ENCODE data around the gene PHACTR3.

The PHACTR3 gene

GRCh38 chr20:59574308-59574707 lies 30.0 kb upstream of the PHACTR3 start:
- no peak for DNase-seq

- no peak for DNase-seq
Observed at GRCh38 chr20:59575216-59575615, 29.1 kb upstream of the PHACTR3 start.

DNA sequence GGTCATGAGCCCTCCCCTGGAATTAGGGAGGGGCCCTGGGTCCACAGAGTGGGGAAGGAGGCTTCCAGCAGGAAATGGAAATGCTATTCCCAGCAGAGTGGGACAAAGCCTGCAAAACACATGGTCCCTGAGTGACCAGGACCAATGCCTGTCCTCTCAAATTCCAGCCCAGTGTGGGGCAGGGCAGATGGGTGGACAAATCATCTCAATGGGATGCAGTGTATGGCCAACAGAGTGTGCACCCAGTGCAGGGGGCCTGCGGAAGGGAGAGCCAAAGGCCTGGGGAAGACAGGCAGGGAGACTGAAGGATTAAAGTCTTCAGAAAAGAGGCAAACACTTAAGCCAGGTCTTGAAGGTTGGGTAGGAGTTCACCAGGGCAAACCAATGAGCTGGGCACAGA lies 28.7 kb upstream of the PHACTR3 start:
- no peak for DNase-seq

DNA sequence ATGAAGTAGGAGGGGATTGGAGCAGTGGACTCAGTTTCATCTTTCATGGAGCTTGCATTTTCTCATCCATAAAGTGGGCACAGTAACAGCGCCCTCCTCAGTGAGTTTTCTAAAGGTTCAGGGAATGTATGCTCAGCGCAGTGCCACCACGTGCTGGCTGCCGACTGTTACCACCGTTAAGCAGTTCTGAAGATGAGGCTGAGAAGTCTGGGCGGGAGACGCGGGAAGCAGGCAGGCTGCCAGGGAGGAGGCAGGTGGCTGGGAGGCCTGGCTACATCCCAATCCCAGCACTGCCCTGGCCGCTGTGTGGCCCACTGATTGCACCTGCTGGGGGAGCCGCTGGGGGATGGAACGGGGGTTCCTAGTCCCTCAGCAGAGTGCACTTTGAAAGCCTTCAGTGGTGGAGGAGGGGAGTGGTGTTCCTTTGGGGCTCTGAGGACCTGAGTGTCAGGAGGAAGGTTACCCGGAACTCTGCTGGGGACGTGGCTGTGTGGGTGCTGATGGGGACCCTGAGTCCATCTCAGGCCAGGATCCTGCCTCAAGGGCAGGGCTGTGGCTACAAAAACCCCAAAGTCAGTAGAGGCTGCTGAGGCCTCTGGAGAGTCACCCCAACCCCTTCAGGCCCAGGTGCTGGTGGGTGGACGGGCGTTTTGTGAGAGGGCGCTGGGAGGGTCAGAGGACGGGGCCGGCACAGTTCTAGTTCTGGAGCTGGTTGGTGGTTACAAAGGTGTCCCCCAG lies 28.0 kb upstream of the PHACTR3 start:
- DNase-seq: no peak

GRCh38 chr20:59577037-59577808 lies 27.1 kb upstream of the PHACTR3 start:
- DNase-seq: no peak

- no peak for DNase-seq
Observed at GRCh38 chr20:59577809-59578435, 26.4 kb upstream of the PHACTR3 start.

GRCh38 chr20:59578436-59579403 lies 25.6 kb upstream of the PHACTR3 start:
- no peak for DNase-seq

DNA sequence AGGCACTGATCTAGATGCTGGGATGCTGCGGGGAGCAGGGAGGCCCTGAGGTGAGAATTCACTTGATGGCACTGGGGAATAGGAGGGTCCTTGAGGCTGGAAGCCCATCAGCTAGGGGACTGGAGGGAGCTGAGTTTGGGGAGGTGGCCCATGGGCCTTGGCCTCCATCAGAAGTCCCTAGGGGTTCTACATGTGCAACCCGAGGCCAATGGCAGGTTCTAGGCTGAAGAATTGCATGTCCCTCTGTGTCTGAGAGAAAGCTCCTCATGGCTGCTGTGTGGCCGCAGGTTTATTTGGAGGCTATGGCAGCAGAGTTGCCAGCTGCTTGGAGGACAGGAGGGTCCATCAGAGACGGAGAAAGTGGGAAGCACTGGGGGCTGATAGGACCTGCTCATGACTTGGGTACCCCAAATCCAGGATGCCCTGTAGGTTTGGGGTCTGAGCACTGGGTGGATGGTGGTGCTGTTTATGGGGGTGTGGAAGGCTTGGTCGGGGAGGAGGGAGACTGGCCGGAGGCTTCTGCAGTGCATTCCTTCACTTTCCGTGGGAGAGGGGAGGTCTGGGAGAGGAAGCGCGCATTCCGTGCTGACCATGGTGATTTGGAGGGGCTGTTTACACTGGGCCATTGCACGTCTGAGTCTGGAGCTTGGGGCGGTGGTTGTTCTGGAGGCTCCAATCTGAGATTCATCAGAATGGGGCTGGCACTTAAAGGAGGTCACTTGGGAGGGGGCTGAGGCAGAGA lies 24.8 kb upstream of the PHACTR3 start:
- DNase-seq: no peak

DNA sequence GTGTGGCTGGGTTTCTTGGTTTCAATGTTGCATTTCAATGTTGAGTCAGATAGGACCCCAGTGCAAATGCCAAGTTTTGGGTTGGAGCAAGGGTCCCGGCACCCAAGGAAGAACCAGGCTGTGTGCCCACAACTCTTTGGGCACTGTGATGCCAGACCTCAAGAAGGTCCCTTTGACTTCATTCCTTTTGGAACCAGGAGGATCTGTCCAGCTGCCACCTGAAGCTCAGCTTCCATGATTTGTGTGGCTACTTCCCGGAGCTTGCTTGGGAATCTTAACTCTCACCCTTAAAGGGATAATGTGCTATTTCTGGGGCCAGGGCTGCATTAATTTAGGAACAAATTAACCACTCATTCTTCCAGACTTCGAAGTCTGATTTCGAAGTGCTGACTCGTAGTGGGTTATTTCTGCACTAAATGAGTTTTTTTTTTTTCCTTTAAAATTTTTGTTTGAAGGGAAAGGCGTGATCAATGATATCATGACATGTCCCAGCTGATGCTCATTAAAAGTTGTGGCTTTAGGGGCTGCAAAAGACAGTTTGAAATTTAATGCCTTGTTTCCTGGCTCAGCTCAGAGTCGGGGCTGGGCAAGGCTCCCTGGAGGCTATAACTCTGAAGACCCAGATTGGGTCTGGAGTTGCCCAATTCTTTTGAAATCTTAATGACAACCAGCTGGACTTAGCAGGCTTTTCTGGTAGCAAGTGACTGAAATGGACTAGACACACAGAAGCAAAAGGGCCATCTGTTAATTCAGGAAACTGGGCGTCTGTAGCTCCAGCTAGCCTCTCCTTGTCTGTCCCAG lies 24.0 kb upstream of the PHACTR3 start:
- no peak for DNase-seq

- DNase-seq: no peak
Observed at GRCh38 chr20:59580991-59581401, 23.3 kb upstream of the PHACTR3 start.

GRCh38 chr20:59581993-59582679 lies 22.2 kb upstream of the PHACTR3 start:
- no peak for DNase-seq

DNA sequence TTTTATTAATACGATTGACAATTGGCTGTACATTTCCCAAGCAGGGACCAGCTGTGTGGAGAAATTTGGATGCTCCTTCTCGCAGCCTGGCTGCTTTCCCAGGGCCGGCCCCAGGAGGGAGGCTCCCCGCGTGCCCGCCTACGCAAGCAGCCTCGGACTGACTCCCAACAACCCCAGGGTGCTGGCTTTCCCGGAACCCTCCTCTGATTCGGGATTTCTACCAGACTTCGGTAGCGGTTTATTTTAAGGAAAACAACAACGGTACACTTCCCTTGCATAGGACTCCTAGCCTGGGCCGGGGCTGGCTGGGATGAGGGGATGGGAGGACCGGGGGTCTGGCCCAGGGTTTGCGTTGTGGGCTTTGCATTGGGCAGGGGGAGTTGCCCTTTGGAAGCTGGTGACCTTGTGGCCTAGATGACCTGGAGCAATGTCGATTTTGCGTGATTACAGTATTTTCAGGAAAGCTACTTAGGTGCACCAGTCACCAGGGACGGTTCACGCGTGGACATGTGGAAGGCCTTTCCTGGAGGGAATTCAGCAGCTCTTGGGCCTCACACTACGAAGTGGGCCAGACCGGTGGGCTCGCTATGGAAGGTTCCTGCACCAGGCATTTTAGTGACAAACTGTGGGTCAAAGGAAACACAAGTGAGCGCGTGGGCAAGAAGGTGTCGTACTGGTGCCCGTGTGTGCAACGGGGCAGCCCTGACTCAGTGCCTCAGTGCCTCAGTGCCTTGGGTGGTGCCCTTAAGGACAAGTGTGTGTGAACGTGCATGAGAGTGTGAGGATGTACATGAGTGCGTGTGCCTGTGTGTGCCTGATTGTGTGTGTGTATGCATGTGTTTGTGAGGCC lies 20.7 kb upstream of the PHACTR3 start:
- DNase-seq: no peak

- DNase-seq: no peak
Observed at GRCh38 chr20:59584278-59584925, 19.9 kb upstream of the PHACTR3 start.

- no peak for DNase-seq
Observed at GRCh38 chr20:59585714-59586409, 18.5 kb upstream of the PHACTR3 start.

DNA sequence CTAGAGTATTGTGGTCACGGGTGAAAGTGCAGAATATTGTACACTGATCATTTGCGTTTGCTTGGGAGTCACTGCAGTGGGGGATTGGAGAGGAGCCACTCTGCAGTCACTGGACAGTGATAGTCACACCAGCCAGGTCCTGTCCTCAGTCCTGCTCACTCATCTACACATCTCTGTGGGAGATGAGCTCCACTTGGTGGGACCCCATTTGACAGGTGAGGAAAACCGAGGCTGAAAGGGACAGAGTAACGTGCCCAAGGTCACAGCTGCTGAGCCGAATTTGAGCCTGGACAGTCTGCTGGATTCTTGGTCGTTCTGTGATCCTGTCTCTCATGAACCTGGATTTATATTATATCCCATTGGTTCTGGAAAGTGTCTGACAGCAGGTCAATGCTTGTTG lies 17.7 kb upstream of the PHACTR3 start:
- DNase-seq: no peak

DNA sequence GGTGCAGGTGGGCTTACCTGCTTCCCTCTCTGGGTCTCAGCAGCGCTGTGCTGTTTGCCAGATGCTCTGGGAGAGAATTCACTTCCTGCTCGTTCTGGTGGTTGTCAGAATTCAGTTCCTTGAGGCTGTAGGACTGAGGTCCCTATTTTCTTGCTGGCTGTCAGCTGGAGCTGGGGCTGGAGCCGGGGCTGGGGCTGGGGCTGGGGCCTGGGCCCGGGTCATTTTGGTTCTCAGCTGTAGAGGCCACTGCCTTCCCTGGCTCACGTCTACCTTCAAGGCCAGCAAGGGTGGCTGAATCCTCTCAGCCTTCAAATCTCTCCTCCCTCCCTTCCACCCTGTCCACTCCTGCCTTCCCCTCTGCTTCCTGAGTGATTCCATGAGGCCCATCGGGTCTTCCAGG lies 16.8 kb upstream of the PHACTR3 start:
- no peak for DNase-seq

GRCh38 chr20:59588236-59588855 lies 16.0 kb upstream of the PHACTR3 start:
- no peak for DNase-seq

Measured in OCI-M1 (cell line).